B cell (primary cell): ENCODE data around the gene ZNF772. TPM values are rescaled to one million over a fixed set of nuclear protein-coding genes. Genes with fewer than 3 reads are reported as not detected.
"Not testable (repeated sequence)": the region's sequence is repeated elsewhere in the genome, so short reads cannot be mapped to it uniquely, and the experiment has no call there.

ENCODE experiments used
- ATAC-seq: fragments of 200-7000 bp; cut with Tn5 transposase; one replicate; pipeline ENCODE4 v1.10.0; 2021; ENCODE audit warnings: low read depth, mild to moderate bottlenecking, moderate number of reproducible peaks, moderate library complexity
- CTCF ChIA-PET: fragments of 350-600 bp; sonication (Branson Sonifier 250); formaldehyde crosslinking; loops from one replicate; lab custom pipeline; 2021; ENCODE audit warnings: antibody characterized with exemption, inconsistent platforms; lab: Charles Lee
- POLR2A ChIA-PET: fragments of 350-600 bp; sonication (Branson Sonifier 250); formaldehyde crosslinking; loops from one replicate; lab custom pipeline; 2021; ENCODE audit warnings: antibody characterized with exemption; lab: Charles Lee
- DNase-seq: peaks from one replicate; pipeline ENCODE4 v3.0.0; 2013
- H2AFZ ChIP-seq: 2 replicates; pipeline ENCODE4 v1.6.1; 2012; ENCODE audit warnings: mild to moderate bottlenecking, low read depth, low read length; ENCODE audit not compliant: insufficient read depth, poor library complexity, severe bottlenecking
- H3K27ac ChIP-seq, 2 donors: 1 replicate in 1 of 2; 2 replicates in 1 of 2; pipeline ENCODE4 v1.5.1; 2012 to 2013; ENCODE audit warnings: low read length in 2 of 2, mild to moderate bottlenecking in 2 of 2, moderate library complexity in 1 of 2
- H3K27me3 ChIP-seq, 4 experiments: fragments of 200-600 bp in 1 of 4; sonication (generic) in 1 of 4; replicated peaks in 1 of 4; 1 replicate in 2 of 4; 2 replicates in 2 of 4; pipeline versions ENCODE4 v1.6.1 to v1.7.0; 2013 to 2016; ENCODE audit warnings: low read length in 3 of 4, mild to moderate bottlenecking in 2 of 4, mixed read lengths in 1 of 4, moderate library complexity in 1 of 4; ENCODE audit not compliant: insufficient read depth in 4 of 4, control insufficient read depth in 3 of 4; ENCODE audit errors: control extremely low read depth in 1 of 4
- H3K36me3 ChIP-seq, 2 experiments: replicated peaks in 1 of 2; 1 replicate in 1 of 2; 2 replicates in 1 of 2; pipeline versions ENCODE4 v1.6.1 to v1.7.1; 2013; ENCODE audit warnings: low read length in 1 of 2; ENCODE audit not compliant: insufficient read depth in 2 of 2, control insufficient read depth in 1 of 2; ENCODE audit errors: control extremely low read depth in 1 of 2, extremely low read depth in 1 of 2
- H3K4me1 ChIP-seq, 2 donors: fragments of 200-600 bp in 1 of 2; sonication (generic) in 1 of 2; 1 replicate in 1 of 2; 2 replicates in 1 of 2; pipeline versions ENCODE4 v1.5.1 to v1.6.1; 2013 to 2017; ENCODE audit warnings: low read length in 2 of 2; ENCODE audit not compliant: control insufficient read depth in 2 of 2, insufficient read depth in 2 of 2
- H3K4me2 ChIP-seq: replicated peaks from 2 replicates; pipeline ENCODE3; 2012; ENCODE audit warnings: mild to moderate bottlenecking, low read depth, low read length; ENCODE audit not compliant: poor library complexity, severe bottlenecking
- H3K4me3 ChIP-seq, 5 experiments: fragments of 200-600 bp in 1 of 5; sonication (generic) in 1 of 5; 1 replicate in 3 of 5; 2 replicates in 2 of 5; pipeline versions ENCODE4 v1.5.1 to v1.7.0; 2011 to 2016; ENCODE audit warnings: low read length in 4 of 5, mild to moderate bottlenecking in 4 of 5, low read depth in 2 of 5, control low read depth in 1 of 5, moderate library complexity in 1 of 5; ENCODE audit not compliant: insufficient read depth in 1 of 5; ENCODE audit errors: control extremely low read depth in 1 of 5, extremely low read depth in 1 of 5
- H3K79me2 ChIP-seq: fragments of 200-600 bp; sonication (generic); one replicate; pipeline ENCODE4 v1.6.0; 2016; ENCODE audit warnings: low read length; ENCODE audit not compliant: control insufficient read depth, insufficient read depth
- H3K9ac ChIP-seq: fragments of 200-600 bp; sonication (generic); 2 replicates; pipeline ENCODE4 v1.6.1; 2017; ENCODE audit warnings: mild to moderate bottlenecking, low read length, moderate library complexity
- H3K9me3 ChIP-seq, 3 donors: one replicate each; pipeline versions ENCODE4 v1.6.1 to v1.7.1; 2013; ENCODE audit warnings: low read length in 2 of 3; ENCODE audit not compliant: control insufficient read depth in 2 of 3, insufficient read depth in 1 of 3; ENCODE audit errors: control extremely low read depth in 1 of 3
- H4K20me1 ChIP-seq: 2 replicates; pipeline ENCODE4 v1.6.0; 2012; ENCODE audit warnings: mild to moderate bottlenecking, low read length; ENCODE audit not compliant: insufficient read depth, control insufficient read depth, poor library complexity, severe bottlenecking
- H3K27ac Mint-ChIP-seq: one replicate; pipeline ENCODE4 v1.8.0; 2021; ENCODE audit warnings: mixed read lengths
- H3K27me3 Mint-ChIP-seq: one replicate; pipeline ENCODE4 v1.8.0; 2021; ENCODE audit warnings: mixed read lengths
- H3K4me1 Mint-ChIP-seq: one replicate; pipeline ENCODE4 v1.8.0; 2021; ENCODE audit warnings: mixed read lengths
- H3K4me3 Mint-ChIP-seq: one replicate; pipeline ENCODE4 v1.8.0; 2021; ENCODE audit warnings: mixed read lengths
- H3K9me3 Mint-ChIP-seq: one replicate; pipeline ENCODE4 v1.8.0; 2022; ENCODE audit warnings: mixed read lengths; ENCODE audit not compliant: insufficient read depth
- CTCF ChIP-seq: fragments of 200-600 bp; IDR thresholded peaks from one replicate; pipeline ENCODE4 v1.8.0; 2022; ENCODE audit warnings: antibody characterized with exemption, mild to moderate bottlenecking
- EZH2 ChIP-seq: IDR thresholded peaks from 2 replicates; pipeline ENCODE4 v1.6.1; 2012; ENCODE audit warnings: borderline replicate concordance, low read depth, mild to moderate bottlenecking, moderate library complexity, low read length; ENCODE audit not compliant: insufficient read depth, poor library complexity, severe bottlenecking
- WGBS: methylation state at CpG from one replicate; pipeline ENCODE4 v1.1.5; 2013; ENCODE audit warnings: missing lambda C conversion rate; ENCODE audit not compliant: insufficient coverage; 5-methylcytosine and 5-hydroxymethylcytosine counted together
- intact Hi-C: fragments of 100-400 bp; cut with micrococcal nuclease; formaldehyde crosslinking; loops from one replicate; pipeline ENCODE4 v1.10.0; 2022
- polyA plus RNA-seq: library from polyadenylated mRNA; depleted of rRNA; stranded (reverse); fragments of >200 nt; gene quantifications from 2 replicates; pipeline ENCODE4 v1.2.3, GENCODE V29; 2012
- total RNA-seq, 2 donors: library from RNA; stranded (reverse); fragments of 120-200 nt in 1 of 2; gene quantifications; 1 replicate in 1 of 2; 2 replicates in 1 of 2; pipeline versions ENCODE4 v1.2.3 to v1.2.4, GENCODE V29; 2013 to 2022

Gene ZNF772
- total and polyA plus RNA-seq, 2 donors (not counting 1 experiment from before 2014, with no cell fraction given) = 2.2 to 27.4 TPM

DNA sequence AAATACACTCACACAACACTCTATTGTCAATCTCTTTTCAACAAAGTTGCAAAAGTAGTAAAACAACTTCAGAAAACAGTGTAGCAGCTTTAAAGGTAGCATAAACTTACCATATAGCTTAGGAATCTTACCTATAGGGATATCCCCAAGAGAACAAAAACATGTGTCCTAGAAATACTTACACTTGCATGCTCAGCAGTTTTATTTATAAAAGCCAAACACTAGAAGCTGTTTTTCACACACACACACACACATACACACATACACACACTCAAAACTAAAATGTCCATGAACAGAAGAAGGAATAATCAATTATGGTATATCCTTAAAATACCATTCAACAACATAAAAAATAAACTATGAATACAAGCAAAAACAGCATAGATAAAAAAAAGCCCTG is 34.1 kb upstream of the ZNF772 start:
- TF ChIP-seq CTCF (no peak), EZH2 (no peak)
- ChIA-PET POLR2A (no interaction called here), CTCF (no interaction called here)
- Mint-ChIP-seq H3K27me3 (no peaks in the 10 kb centered on the region), H3K4me1 (no peaks in the 10 kb centered on the region), H3K4me3 (no peak overlapping the region), H3K27ac (no peak overlapping the region), H3K9me3 (peaks cover 26% of the 10 kb centered on the region)
- no peak overlapping the region for H3K4me3 ChIP-seq
- no peaks in the 10 kb centered on the region for H3K79me2 ChIP-seq
- intact Hi-C loops = no loop called here
- H3K4me2 ChIP-seq = no peak overlapping the region
- H3K9me3 ChIP-seq = peaks cover 15 to 55% (median 30%) of the 10 kb centered on the region in 3 donors
- H3K4me1 ChIP-seq = no peaks in the 10 kb centered on the region
- H3K9ac ChIP-seq = no peak overlapping the region
- no peaks in the 10 kb centered on the region for H3K27me3 ChIP-seq
- no peak for DNase-seq
- no peak overlapping the region for H2AFZ ChIP-seq
- no peak for ATAC-seq
- H3K36me3 ChIP-seq = peaks cover 12 to 39% of the 10 kb centered on the region in 2 experiments
- H3K27ac ChIP-seq = no peak overlapping the region
- H4K20me1 ChIP-seq = no peaks in the 10 kb centered on the region

GRCh38 chr19:57506163-57506562 is 28.8 kb upstream of the ZNF772 start:
- ATAC-seq = no peak
- intact Hi-C loops = no loop called here
- Histone ChIP-seq H3K79me2 (peaks cover 33% of the 10 kb centered on the region), H3K36me3 (peaks cover 15 to 52% of the 10 kb centered on the region in 2 experiments), H2AFZ (no peak overlapping the region), H3K4me3 (no peak overlapping the region), H3K27me3 (no peaks in the 10 kb centered on the region), H3K4me1 (peaks cover 0 to under 1% of the 10 kb centered on the region in 2 donors), H3K9me3 (peaks cover 8 to 42% (median 18%) of the 10 kb centered on the region in 3 donors), H4K20me1 (no peaks in the 10 kb centered on the region), H3K27ac (no peak overlapping the region), H3K9ac (no peak overlapping the region), H3K4me2 (no peak overlapping the region)
- TF ChIP-seq CTCF (no peak), EZH2 (no peak)
- WGBS = 48% methylated on average over 4 of the region's 4 CpGs
- no peak for DNase-seq
- ChIA-PET POLR2A (no interaction called here), CTCF (no interaction called here)
- Mint-ChIP-seq H3K27ac (no peak overlapping the region), H3K4me1 (peaks cover 10% of the 10 kb centered on the region), H3K4me3 (no peak overlapping the region), H3K27me3 (no peaks in the 10 kb centered on the region), H3K9me3 (peaks cover 16% of the 10 kb centered on the region)

GRCh38 chr19:57500400-57500799 is 23.0 kb upstream of the ZNF772 start:
- H3K27me3 Mint-ChIP-seq, ATAC-seq, H2AFZ ChIP-seq, H4K20me1 ChIP-seq, CTCF ChIA-PET, H3K4me1 ChIP-seq, DNase-seq, H3K27ac ChIP-seq, H3K27me3 ChIP-seq, intact Hi-C loops: not testable (repeated sequence)
- H3K27ac Mint-ChIP-seq = peak overlapping the region; percentile 64
- H3K4me3 Mint-ChIP-seq = peak overlapping the region; percentile 87
- Histone ChIP-seq H3K9ac (peak overlapping the region; percentile 76), H3K36me3 (peaks cover 6 to 20% of the 10 kb centered on the region in 2 experiments), H3K79me2 (peaks cover 40% of the 10 kb centered on the region), H3K4me2 (peak overlapping the region; percentile 72), H3K4me3 (peak overlapping the region in 4 of 5 experiments; percentile 3 to 70 (median 44)), H3K9me3 (peaks cover 3 to 29% (median 13%) of the 10 kb centered on the region in 3 donors)
- POLR2A ChIA-PET = interaction anchor here (0.7 to 1.0 kb wide), 2 partner anchors 27 to 863 kb away, joined by 3 to 4 read pairs; partner anchors contain the start of gene ZNF549
- 0% methylated on average over 1 of the region's 4 CpGs for WGBS
- peaks cover 24% of the 10 kb centered on the region for H3K4me1 Mint-ChIP-seq
- H3K9me3 Mint-ChIP-seq = peaks cover 10% of the 10 kb centered on the region
